ENCODE measurements around the gene LRP11.

DNA sequence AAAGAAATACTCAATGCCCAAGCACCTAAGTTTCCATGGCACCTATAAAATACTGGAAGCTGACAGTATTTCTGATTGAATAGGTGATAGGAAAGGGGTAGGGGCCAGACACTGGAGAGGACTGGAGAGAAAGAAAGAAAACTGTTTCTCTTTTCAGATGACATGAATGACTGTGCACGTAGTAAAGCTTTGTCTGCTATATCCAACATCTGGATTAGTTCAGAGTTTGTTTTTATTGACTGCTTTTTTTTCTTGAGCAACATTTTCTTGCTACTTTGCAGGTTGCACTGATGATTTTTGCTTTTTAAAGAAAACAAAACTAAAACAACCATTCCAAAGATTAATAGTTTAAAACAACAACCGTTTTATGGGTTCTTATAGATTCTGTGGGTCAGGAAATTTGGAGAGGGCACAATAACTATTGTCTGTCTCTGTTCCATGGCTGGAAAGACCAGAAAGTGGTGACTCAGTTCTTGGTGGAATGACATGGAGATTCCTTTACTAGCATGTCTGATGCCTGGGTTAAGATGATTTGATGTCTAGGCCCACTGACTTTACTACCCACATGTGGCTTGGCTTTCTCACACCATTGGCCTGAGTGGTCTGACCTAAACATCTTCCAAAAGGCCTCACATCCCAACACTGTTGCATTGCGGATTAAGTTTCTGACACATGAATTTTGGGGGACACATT is 12.2 kb upstream of the LRP11 start:
- TF ChIP-seq, protein P1, sequence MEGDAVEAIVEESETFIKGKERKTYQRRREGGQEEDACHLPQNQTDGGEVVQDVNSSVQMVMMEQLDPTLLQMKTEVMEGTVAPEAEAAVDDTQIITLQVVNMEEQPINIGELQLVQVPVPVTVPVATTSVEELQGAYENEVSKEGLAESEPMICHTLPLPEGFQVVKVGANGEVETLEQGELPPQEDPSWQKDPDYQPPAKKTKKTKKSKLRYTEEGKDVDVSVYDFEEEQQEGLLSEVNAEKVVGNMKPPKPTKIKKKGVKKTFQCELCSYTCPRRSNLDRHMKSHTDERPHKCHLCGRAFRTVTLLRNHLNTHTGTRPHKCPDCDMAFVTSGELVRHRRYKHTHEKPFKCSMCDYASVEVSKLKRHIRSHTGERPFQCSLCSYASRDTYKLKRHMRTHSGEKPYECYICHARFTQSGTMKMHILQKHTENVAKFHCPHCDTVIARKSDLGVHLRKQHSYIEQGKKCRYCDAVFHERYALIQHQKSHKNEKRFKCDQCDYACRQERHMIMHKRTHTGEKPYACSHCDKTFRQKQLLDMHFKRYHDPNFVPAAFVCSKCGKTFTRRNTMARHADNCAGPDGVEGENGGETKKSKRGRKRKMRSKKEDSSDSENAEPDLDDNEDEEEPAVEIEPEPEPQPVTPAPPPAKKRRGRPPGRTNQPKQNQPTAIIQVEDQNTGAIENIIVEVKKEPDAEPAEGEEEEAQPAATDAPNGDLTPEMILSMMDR (IDR thresholded peaks at IDR 0.05; ENCODE audit: low read length) = no peak
- TF ChIP-seq EZH2 (IDR thresholded peaks at IDR 0.05; ENCODE audit: borderline replicate concordance, low read length) = no peak

Data from OCI-LY1 (cell line).